GM19099 (cell line): Measurements from ENCODE around the gene OR5L1.

Source experiments
- POLR2A ChIP-seq: IDR thresholded peaks from 3 replicates; pipeline ENCODE4 v1.6.1; 2011; ENCODE audit warnings: low read depth; ENCODE audit not compliant: insufficient read length; ENCODE audit errors: extremely low read depth

Gene OR5L1

GRCh38 chr11:55811067-55811466 is at the start of gene OR5L1:
OR5L1 (plus strand) TSS chr11:55811367; CDS start chr11:55811467, 100 bp downstream.
- TF ChIP-seq POLR2A, result no peak

- no peak for TF ChIP-seq POLR2A
These were observed 38.0 kb upstream of the OR5L1 start, which contains the start of gene OR5D13 for GRCh38 chr11:55773138-55773537. OR5D13 (plus strand) TSS chr11:55773438; CDS start chr11:55773438, 0 bp downstream.

GRCh38 chr11:55791606-55792005 is 19.6 kb upstream of the OR5L1 start:
- TF ChIP-seq POLR2A, result no peak

- no peak for TF ChIP-seq POLR2A
These were observed 17.8 kb upstream of the OR5L1 start for GRCh38 chr11:55793321-55793720.

GRCh38 chr11:55795256-55795655 is 15.9 kb upstream of the OR5L1 start, which contains the start of gene OR5D14:
OR5D14 (plus strand) TSS chr11:55795556; CDS start chr11:55795556, 0 bp downstream.
- TF ChIP-seq POLR2A, result no peak

- TF ChIP-seq POLR2A, result no peak
These were observed 4.9 kb upstream of the OR5L1 start for GRCh38 chr11:55806248-55806647.

GRCh38 chr11:55819330-55819729 is 8.2 kb downstream of the OR5L1 start, which contains the start of gene OR5D18:
OR5D18 (plus strand) TSS chr11:55819630; CDS start chr11:55819630, 0 bp downstream.
- TF ChIP-seq POLR2A, result no peak

- TF ChIP-seq POLR2A, result no peak
These were observed 15.8 kb downstream of the OR5L1 start, which contains the start of gene OR5L2 for GRCh38 chr11:55826919-55827318. OR5L2 (plus strand) TSS chr11:55827219; CDS start chr11:55827219, 0 bp downstream.

DNA sequence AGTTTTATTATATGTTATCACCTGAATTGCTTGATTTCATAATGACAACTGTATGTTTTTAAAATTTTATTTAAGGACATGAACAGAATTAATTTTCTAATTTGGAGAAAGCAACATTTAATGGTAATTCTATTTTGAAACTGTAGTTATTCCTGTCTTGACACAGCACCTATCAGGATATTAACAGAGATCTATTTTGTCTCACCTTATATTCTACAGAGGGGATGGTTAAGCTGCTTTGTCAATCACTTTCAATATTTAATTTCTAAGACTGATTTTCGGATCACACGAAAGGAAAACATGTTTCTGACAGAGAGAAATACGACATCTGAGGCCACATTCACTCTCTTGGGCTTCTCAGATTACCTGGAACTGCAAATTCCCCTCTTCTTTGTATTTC is 27.3 kb downstream of the OR5L1 start, which contains the start of gene OR5D16:
OR5D16 (plus strand) TSS at position 301 of the 400 bp plus-strand sequence; CDS start at position 301, 0 bp downstream.
- no peak for TF ChIP-seq POLR2A

GRCh38 chr11:55847453-55847852 is 36.3 kb downstream of the OR5L1 start:
- no peak for TF ChIP-seq POLR2A

GRCh38 chr11:55849037-55849436 is 37.9 kb downstream of the OR5L1 start:
- no peak for TF ChIP-seq POLR2A

DNA sequence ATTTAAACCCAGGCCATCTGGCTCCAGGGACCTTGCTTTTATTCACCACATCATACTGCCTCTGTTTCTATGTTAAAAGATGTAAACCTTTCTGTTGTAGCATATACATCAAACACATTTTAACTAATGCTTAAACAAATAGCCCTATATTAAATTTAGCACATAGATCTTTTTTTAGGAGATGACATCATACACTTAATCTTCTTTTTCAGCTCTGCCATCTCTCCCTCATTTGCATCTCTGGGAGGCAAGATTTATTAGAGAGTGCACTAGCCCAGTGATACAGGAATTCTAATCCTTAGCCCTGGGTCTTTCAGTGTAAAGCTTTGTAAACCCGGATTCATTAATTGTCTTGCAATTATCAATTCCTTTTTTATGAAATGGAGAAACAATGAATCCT is 41.0 kb downstream of the OR5L1 start:
- no peak for TF ChIP-seq POLR2A

GRCh38 chr11:55854704-55855103 is 43.5 kb downstream of the OR5L1 start:
- TF ChIP-seq POLR2A, result no peak
